Amniotic epithelial cell (primary cell): ENCODE results near the gene PKD1L1.
"Not testable (repeated sequence)": the region's sequence is repeated elsewhere in the genome, so short reads cannot be mapped to it uniquely, and the experiment has no call there.

Experiments
- DNase-seq: peaks from one replicate; pipeline ENCODE4 v3.0.0-alpha.2; 2010; ENCODE audit warnings: low read depth

PKD1L1 gene

DNA sequence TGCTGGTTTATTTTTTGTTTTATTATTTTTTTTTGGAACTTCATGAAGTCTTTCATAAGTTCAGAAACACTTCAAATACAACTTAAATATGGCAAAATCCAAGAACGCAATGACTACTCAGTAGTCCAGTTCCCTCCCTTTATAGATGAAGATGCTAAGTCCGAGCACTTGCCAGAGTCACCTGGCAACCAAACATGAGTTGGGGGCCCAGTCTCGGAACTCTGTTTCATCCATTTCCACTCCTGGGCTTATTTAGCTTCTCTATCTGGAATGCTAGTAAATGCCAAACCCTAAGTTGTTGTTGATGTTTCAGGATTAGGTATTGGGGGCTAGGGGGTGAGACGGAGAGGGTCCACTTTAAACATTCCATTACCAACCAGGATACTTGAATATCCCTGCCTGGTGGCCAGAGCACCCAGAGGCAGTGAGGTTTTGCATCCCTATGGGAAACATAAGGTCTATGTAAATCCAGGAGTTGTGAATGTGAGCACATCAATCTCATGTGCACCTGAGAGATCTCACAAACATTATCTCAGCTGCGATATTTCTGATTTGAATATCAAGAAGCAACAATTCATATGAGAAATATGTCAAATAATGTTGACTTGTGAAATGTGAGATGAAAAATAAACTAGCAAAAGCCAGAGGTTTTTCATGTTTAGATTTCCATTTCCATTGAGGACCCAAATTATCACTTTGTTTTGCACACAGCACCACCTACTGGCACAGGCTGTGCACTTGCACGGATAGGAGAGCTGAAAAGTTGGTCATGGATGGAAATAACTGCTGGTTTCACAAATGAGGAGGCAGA lies 129.3 kb downstream of the PKD1L1 start:
- DNase-seq: peak; percentile 72

DNA sequence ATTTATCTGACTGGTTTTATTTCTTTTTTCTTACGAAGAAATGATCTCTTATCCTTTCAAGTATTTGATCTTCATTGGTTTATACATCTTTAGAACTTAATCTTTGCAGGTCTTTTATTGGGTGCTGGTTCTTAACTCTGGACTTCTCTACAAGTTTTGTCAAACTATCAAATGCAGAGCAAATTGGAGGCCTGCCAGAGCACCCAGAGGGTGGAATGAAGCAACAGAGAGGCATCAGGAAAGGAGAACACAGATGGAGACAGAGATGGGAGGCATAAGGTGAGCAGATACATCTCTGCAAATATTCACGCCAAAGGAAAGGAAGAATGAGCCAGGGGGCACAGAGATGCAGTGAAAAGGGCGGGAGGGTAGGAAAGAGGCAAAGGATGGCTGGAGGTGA lies 130.3 kb downstream of the PKD1L1 start:
- peak; percentile 16 for DNase-seq

DNA sequence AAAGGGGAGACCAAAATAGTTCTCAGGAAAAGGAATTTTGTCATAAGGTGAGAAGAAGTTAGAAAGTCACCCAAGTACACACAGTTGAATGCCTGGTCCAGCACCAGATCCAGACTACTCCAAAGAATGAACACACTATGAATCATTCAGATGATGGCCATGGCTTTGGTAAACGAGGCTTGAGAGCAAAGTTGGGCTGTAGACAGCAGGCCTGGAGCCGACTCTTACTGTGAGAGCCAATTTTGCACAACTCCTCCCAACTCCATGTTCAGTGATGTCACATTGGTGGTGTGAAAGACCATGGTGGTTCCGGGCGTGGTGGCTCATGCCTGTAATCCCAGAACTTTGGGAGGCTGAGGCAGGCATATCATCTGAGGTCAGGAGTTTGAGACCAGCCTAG lies 131.6 kb downstream of the PKD1L1 start:
- peak; percentile 29 for DNase-seq

DNA sequence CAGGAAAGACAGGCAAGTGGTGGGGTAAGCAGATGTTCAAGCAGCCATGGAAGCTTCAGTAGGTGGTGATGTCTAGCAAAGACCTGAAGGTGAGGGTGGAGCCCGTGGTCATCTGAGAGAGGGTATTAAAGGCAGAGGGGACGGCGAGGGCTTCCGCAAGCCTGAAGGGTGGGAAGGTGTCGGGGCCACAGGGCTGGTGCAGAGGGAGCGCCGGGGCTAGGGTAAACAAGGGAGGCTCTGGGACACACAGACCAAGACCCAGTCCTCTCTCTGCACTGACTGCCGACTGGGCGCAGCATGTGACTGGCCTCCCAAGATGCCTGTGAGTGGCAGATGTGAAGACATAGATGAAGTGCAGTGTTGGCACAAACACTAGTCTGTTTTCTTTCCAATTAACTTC lies 132.4 kb downstream of the PKD1L1 start:
- DNase-seq: no peak

DNA sequence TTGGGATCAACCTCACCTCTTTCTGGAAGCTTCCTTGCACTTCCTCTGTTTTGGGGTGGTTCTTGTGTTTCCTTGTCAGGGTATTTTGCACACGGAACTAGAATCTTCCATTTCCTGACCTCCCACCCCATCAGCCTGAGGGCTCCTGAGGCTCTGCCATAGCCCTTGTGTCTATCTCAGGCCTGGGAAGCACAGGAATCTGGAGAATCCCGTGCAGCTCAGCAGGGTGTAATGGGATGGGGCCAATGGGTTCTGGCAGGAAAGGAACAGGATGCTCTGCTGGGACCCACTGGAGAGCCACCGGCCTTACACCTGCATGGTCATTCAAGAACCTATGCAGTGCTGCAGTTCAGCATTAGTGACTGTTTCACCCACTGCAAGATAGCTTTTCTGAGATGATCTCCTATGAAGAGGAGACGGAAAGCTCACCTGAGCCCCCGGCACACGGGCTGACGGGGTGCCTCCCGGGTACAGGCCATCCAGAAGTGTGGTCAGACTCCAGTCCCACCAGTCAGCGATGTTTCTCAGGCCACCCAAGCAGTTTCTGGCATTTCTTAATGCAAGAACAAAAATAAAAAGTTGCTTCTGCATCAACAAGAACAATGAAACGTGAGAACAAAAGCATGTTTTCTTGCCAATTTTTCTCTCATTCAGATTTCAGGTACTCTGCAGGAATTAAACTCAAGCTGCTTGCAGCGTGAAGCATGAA lies 133.2 kb downstream of the PKD1L1 start:
- DNase-seq: no peak

DNA sequence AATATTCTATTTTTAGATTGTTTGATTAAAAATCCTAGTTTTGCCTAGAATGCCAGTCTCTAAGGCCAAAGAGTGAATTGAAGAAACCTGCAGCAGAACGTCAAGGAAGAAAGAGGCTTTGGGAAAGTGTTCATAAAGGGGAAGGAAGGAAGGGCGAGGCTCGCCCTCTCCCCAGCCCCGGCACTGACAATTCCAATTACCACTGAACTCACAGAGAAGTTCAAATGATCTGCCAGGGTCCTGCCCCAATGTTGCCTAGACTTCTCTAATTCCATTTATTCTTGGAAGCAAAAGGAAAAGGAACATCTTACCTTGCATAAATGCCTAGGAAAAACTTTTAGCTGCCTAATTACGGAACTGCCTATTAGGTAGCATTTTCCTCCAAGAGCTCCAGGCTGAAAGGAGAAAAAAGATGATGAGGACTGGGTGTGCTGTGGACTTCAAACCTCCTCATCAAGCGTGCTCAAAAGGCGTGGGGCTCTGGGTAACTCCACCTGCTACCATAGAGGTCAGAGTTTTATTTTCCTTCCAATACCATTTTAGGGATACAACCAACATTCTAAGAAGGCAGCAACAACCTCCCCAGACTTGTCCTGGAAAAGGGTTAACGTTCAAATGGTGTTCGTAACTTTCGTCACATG lies 134.5 kb downstream of the PKD1L1 start:
- no peak for DNase-seq

DNA sequence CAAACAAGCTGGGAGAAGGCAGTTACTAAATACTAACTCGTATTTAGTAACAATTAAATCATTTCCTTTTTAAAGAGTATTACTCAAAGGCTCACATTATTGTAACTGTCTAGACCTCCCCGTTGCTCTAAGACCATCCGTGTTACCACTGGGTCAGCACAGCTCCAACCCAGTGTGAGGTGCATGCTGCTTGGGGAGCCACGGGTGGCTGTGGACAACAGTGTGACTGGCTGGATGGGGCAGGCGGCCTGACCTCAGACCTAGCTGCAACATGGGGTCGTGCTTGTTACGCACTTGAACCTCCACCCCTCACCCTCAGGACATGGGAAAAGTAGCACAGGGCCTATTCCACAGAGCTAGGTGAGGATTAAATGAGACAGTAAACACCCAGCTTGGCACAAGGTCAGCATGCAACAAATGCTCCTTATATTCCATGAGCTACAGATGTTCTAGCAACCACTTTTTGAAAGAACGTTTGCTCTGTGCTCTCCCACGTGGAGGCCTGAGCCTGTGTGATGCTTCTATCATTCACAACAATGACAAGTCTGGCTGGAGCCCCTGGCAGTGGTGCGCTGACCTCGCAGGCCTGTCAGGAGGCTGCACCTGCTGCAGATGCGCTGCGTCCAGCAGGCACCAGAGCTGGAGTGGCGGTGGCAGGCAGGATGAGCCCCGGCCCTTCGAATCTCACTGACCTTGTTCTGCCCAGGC lies 135.7 kb downstream of the PKD1L1 start:
- DNase-seq: no peak

DNA sequence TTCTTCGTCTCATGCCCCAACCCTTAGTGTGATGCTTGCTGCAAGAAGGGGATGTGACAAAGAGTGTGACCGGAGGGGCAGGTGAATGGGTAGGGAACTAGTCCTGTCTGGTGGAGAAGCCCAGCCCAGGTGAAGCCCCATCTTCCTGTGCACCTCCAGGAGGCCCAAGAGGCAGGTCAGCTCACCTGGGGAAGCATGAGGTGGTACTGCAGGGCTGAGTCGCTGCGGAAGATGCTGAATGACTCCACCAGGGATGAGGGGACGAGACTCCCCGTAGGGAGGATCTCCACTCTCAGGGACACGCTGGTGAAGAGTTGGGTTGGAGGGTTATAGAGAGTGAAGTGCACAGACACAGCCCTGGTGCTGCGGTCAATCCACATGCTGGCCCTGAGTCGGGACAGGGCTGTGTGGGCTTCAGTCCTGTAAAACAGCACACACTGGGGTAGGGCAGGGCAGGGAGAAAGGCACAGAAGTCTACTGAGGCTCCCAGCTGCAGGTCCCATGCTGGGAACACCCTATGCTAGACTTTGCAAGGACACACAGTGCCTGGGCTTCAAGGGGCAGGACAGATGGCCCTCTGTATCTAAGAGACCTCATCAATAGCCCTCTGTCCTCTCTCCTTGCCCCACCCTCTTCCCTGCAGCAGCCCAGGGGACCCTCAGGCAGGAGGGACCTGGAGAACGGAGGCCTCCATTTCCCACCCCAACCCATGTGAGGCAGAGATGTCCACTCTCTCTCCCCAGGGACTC lies 136.5 kb downstream of the PKD1L1 start:
- DNase-seq: no peak

DNA sequence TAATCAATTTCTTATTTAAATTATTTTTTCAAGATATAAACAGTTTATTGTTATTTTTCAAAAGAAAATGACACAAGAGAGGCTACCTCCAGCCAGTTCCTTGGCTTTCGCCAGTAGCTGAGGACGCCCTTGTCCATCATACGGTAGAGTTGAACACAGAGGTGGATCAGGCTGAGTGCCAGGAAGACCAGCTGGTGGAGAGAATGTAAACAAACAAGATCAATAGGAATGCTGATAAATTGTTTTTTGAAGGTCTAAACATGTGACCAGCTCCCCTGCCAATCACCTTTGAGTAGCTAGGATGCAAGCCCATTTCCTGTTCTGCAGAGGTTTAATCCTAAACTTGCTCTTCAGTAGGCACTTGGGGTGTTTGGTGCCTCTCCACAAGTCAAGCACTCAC lies 138.9 kb downstream of the PKD1L1 start:
- DNase-seq: no peak

DNA sequence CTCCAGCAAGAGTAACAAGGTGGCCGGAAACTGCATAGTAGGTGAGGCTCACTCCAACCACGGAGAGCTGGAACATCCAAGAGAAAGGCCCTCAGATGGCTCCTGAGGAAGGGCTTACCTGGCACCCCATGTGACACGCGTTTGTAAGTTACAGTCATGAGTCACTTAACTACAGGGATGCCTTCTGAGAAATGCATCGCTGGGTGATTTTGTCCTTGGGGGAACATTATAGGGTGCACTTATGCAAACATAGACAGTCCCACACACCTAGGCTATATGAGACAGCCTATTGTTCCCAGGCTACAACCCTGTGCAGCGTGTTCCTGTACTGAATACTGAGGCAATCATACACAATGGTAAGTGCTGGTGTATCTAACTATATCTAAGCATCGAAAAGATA lies 139.9 kb downstream of the PKD1L1 start:
- no peak for DNase-seq

DNA sequence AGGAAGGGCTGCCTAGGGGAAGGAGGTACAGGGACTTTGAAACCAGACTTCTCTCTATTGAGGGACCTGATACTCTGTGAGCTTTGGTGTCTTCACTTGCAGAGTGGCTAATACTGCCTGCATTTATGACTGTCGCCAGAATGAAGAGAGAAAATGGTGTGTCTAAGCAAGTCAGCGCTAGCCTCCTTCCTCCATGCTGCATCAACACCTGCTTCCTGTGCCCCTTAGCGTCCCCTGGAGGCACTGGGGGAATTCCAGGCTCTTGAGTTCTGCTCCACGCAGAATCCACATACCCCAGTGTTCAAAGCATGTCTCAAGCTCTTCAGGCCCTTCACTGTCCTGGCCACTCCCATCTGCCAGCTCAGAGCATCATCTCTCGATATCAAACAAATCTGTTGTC lies 140.5 kb downstream of the PKD1L1 start:
- no peak for DNase-seq

DNA sequence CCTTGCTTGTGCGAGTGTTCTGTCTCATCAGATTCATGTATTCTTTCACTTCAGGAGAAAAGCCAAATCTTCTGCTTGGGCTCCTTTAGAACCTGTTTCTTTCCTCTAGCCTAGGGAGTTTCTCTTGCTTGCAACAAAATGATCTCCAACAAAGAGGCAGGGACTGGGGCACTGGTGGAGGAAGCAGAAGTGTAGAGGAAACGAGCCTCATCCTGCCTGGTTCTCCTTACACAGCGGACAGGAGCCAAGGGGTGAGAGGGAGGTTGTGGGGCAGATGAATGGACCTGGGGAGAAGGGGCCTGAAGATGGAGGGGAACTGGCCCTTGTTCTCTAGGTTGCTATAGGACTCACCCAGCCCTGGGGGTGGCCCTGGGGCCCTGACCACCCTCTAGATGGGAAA lies 141.1 kb downstream of the PKD1L1 start:
- no peak for DNase-seq

DNA sequence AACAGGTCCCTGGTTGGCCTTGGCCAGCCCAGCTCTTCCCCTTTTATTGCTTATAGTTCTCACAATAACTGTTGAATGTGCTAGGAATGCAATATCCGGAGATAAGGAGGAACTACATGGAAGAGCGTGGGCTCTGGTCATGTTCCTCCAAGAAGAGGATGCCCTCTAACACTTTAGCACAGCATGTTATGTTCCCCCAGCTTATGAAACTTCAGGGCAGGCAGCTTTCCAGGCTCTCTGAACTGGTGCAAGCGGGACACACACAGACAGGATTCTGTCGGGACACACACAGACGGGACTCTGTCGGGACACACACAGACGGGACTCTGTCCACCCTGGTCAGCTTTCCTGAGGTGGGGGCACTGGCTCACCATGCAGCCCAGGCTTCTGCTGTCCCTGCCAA lies 141.6 kb downstream of the PKD1L1 start:
- DNase-seq: peak; percentile 63

DNA sequence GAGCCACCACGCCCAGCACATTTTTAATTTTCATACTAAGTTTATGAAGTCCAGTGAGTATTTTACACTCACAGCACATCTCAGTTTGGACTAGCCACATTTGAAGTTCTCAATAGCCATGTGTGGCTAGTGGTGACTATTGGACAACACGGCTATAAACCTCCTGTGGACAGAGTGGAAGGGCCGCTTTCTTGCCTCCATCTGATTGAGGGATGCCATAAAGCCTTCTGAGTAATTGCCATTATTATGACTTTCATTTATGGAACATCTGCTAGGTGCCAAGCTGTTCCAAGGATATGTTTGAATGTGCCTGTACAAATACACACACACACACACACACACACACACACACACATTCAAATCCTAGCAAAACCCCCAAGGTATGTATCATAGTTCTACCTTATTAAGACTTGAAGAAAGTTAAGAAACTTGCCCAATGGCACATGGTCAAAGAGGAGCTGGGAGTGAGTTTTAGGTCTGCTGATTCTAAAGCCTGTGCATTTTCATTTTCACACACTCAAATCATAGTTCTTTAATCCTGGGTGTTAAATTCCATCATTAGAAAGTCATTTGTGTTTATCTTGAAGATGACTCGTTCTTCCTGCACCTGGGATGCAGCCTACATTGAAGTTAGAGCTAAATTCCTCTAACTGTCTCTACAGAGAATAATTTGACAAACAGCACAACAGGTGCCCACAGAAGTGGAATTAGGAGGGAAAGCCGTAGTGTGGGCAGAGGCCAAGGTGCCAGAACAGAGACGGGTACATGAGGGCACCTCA lies 143.3 kb downstream of the PKD1L1 start:
- DNase-seq: peak; percentile 51

DNA sequence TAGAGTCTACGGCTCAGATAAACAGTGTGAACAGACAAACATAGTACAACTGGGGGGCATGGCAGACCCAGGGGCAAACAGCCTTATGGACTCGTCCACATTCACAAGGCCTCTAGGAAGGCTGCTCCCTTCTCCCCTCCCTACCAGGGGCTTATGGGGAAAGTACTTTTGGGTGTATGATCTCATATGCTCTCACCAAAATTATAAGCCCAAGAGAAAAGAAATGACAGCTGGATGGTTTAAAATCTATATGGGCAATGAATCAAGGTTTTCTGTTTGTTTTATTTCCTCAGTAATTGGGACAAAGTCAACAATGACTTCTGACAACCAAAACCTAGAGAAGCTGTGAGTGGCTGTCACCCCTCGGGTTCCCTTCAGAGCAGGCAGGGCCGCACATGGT lies 144.4 kb downstream of the PKD1L1 start:
- no peak for DNase-seq

DNA sequence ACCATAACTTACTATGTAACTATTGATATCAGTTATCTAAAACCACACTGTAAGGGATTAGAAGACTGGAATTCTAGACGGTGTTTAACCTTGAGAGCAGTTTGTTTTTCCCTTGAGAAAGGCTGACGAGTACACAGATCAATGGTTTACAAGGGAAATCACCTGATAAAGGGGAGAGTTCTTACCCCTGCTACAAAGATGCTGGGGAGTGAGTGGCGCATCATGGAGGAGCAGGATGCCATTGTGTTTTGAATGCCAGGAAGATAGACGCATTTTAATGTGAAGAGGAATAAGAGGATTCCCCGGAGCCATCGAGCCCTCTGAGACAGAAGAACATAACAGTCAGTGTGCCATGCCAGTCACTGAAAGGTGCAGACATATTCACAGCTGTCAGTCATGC lies 145.2 kb downstream of the PKD1L1 start:
- DNase-seq: peak; percentile 82

DNA sequence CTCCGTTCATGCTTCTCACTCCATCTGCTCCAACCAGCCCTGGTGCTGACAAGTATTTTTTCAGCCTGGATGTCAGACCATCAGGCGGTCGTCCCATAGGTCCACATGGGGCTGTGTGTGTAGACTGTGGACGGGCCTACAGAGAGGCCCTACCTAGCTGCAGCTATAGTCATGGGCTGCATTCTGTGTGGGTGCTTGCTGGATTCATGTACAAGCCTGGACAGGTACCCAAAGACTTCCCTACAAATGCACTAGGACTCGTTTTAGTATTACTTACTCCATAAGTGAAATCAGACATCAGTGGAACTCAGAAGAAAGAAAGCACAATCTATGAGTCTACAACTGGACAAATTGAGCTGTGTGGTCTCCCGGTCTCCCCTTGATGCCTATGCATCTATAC lies 146.8 kb downstream of the PKD1L1 start:
- no peak for DNase-seq

DNA sequence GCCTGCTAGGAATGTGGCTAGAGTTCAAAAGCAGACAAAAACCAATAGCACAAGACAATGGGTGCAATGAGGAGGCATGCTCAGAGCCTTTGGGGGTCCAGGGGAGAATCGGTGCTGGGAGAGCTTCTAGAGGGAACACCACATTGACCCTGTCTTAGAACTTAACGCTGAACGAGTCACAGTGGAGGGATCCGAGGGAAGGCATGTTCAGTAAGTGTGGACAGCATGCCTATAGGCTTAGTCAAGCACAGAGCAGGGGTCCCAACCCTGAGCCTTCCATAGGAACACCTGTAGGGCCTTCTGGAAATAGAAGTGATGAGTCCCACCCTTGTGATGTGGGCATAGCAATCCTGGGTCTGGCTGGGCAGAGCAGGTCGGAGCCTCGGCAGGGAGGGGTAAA lies 148.7 kb downstream of the PKD1L1 start:
- DNase-seq: no peak

DNA sequence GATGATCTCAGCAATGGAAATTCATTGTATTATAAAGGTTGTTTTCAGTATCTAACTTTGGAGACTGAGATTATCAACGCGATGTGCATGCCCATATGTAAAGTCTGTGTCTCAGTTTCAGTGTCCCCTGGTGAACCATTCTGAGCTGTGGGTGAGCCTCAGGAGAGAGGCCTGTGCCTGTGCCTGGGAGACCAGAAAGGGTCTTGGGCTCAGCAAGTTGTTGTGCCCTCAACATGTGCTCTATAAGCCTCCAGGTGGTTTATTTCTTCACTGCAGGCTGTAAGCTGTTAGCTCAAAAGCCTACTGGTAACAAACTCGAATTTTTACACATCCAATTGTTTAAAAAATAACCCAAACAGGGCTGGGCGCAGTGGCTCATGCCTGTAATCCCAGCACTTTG lies 151.9 kb downstream of the PKD1L1 start:
- DNase-seq: peak; percentile 29

DNA sequence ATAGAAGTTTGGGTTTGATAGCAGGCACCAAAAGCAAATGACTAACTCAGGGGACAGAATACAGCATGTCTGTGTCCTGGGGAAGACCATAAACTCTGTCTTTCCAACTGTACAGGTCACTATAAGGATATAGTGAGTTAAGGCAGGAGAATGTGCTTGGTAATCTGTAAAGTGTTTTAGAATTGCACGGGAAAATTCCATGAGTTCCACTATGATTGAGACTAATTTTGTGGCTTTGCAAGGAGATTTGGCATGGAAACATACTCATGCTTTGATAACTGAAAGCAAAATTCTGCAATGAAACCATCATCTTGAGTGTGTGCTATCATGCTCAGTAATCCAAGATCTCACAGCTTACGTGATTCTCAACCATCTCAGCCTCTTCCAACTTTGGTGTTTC lies 152.6 kb downstream of the PKD1L1 start:
- peak; percentile 99 for DNase-seq

DNA sequence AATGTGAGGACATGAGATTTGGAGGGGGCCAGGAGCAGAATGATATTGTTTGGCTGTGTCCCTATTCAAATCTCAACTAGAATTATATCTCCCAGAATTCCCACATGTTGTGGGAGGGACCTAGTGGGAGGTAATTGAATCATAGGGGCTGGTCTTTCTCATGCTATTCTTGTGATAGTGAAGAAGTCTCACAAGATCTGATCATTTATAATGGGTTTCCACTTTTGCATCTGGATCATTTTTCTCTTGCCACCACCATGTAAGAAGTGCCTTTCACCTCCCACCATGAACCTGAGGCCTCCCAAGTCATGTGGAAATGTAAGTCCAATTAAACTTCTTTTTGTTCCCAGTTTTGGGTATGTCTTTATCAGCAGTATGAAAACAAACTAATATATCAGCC lies 153.1 kb downstream of the PKD1L1 start:
- not testable (repeated sequence) for DNase-seq
